ENCODE measurements around the gene CTSH.

DNA sequence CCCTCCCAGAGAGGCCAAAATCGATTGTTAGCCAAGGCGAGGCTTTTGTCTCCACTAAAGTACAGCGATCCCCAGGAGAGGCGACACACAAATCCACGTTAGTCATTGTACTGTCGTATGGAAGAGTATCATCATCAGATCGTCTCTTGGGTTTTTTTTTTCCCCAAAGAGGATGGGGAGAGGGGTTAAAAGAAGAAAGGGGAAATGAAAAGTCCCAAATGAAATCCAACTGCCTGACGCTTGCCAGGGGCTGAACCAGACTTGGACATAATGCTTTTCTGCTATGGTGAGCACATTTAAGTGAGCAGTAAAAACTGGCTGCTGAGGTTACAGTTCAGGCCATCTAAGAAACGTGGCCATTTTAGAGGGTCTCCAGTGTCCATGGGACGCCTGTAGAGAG, 37.9 kb upstream of the CTSH start:
- no peak for TF ChIP-seq TEAD4 (IDR thresholded peaks at IDR 0.05)
- TF ChIP-seq RAD21 (IDR thresholded peaks at IDR 0.05; ENCODE audit: low read depth): no peak
